H1 (cell line): ENCODE results near the gene CCDC33. TPM values are rescaled to one million over a fixed set of nuclear protein-coding genes. Genes with fewer than 3 reads are reported as not detected.

Source experiments
- CTCF ChIA-PET: fragments of 300-600 bp; sonication (Branson Sonifier 250); formaldehyde crosslinking; loops from one replicate; lab custom pipeline; 2021; ENCODE audit not compliant: partially characterized antibody; lab: Charles Lee
- POLR2A ChIA-PET: fragments of 300-600 bp; sonication (Branson Sonifier 250); formaldehyde crosslinking; loops from one replicate; lab custom pipeline; 2021; ENCODE audit warnings: inconsistent platforms; ENCODE audit not compliant: partially characterized antibody; lab: Charles Lee
- DNase-seq, 2 experiments: peaks; one replicate each; pipeline versions ENCODE4 v3.0.0 to v3.0.0-alpha.2; 2010 to 2022; ENCODE audit warnings: low spot score in 2 of 2, low read depth in 1 of 2, mixed read lengths in 1 of 2
- FAIRE-seq: peaks from 2 replicates; lab custom pipeline; 2011; peaks lifted over from hg19 to GRCh38; lab: Jason Lieb, UNC
- H2AFZ ChIP-seq: 2 replicates; pipeline ENCODE4 v1.8.1; 2012; ENCODE audit warnings: low read length, inconsistent platforms
- H2AK5ac ChIP-seq: 2 replicates; pipeline ENCODE4 v1.6.1; 2013; ENCODE audit warnings: low read depth, low read length
- H2BK120ac ChIP-seq: replicated peaks from 2 replicates; pipeline ENCODE3; 2013; ENCODE audit warnings: low read depth, low read length, inconsistent platforms
- H2BK12ac ChIP-seq: 2 replicates; pipeline ENCODE4 v1.6.1; 2013; ENCODE audit warnings: low read depth, low read length
- H2BK15ac ChIP-seq: 2 replicates; pipeline ENCODE4 v1.6.1; 2013; ENCODE audit warnings: low read length
- H2BK20ac ChIP-seq: 2 replicates; pipeline ENCODE4 v1.6.1; 2013; ENCODE audit warnings: low read length
- H2BK5ac ChIP-seq: 2 replicates; pipeline ENCODE4 v1.6.1; 2013; ENCODE audit warnings: low read depth, low read length
- H3K14ac ChIP-seq: 2 replicates; pipeline ENCODE4 v1.6.1; 2013; ENCODE audit warnings: inconsistent platforms; ENCODE audit not compliant: insufficient read length
- H3K18ac ChIP-seq: 2 replicates; pipeline ENCODE4 v1.6.1; 2013; ENCODE audit warnings: low read length; ENCODE audit errors: extremely low read depth
- H3K23ac ChIP-seq: 2 replicates; pipeline ENCODE4 v1.6.1; 2013; ENCODE audit warnings: inconsistent platforms; ENCODE audit not compliant: insufficient read length
- H3K23me2 ChIP-seq: 2 replicates; pipeline ENCODE4 v1.6.1; 2013; ENCODE audit warnings: low read depth, low read length
- H3K27ac ChIP-seq: 2 replicates; pipeline ENCODE4 v1.6.1; 2011; ENCODE audit warnings: low read depth, low read length, inconsistent platforms
- H3K27me3 ChIP-seq, 4 experiments: replicated peaks in 1 of 4; 1 replicate in 1 of 4; 2 replicates in 3 of 4; pipeline versions ENCODE4 v1.6.1 to v1.8.1; 2011 to 2013; ENCODE audit warnings: low read length in 3 of 4, mild to moderate bottlenecking in 3 of 4, inconsistent platforms in 2 of 4, mixed read lengths in 2 of 4, moderate library complexity in 1 of 4; ENCODE audit not compliant: control insufficient read depth in 3 of 4, insufficient read depth in 3 of 4; ENCODE audit errors: extremely low read depth in 1 of 4
- H3K36me3 ChIP-seq, 4 experiments: 2 replicates each; pipeline versions ENCODE4 v1.6.1 to v1.8.1; 2011 to 2013; ENCODE audit warnings: mild to moderate bottlenecking in 4 of 4, low read length in 3 of 4, moderate library complexity in 2 of 4, control low read depth in 1 of 4, inconsistent platforms in 1 of 4; ENCODE audit not compliant: insufficient read depth in 4 of 4, control insufficient read depth in 2 of 4
- H3K4ac ChIP-seq: replicated peaks from 2 replicates; pipeline ENCODE3; 2013; ENCODE audit warnings: low read length, low read depth, mixed read lengths, inconsistent platforms; ENCODE audit not compliant: insufficient read length
- H3K4me1 ChIP-seq, 4 experiments: replicated peaks in 1 of 4; 1 replicate in 1 of 4; 2 replicates in 3 of 4; pipeline versions ENCODE4 v1.6.1 to v1.8.1; 2011 to 2013; ENCODE audit warnings: low read length in 3 of 4, inconsistent platforms in 2 of 4, mixed read lengths in 1 of 4; ENCODE audit not compliant: insufficient read depth in 4 of 4, control insufficient read depth in 3 of 4
- H3K4me2 ChIP-seq, 2 experiments: 2 replicates each; pipeline versions ENCODE4 v1.6.1 to v1.8.1; 2011 to 2013; ENCODE audit warnings: low read depth in 2 of 2, low read length in 2 of 2, control low read depth in 1 of 2, inconsistent platforms in 1 of 2, mild to moderate bottlenecking in 1 of 2; ENCODE audit not compliant: insufficient read depth in 1 of 2
- H3K4me3 ChIP-seq, 4 experiments: fragments of 200-600, 300-600 bp in 1 of 4; sonication (generic), shearing (Covaris generic), sonication (Bioruptor Twin) in 1 of 4; 2 replicates each; pipeline versions ENCODE4 v1.5.1 to v1.8.1; 2011 to 2016; ENCODE audit warnings: low read length in 4 of 4, low read depth in 3 of 4, control low read depth in 2 of 4, inconsistent platforms in 2 of 4, mild to moderate bottlenecking in 2 of 4, mixed read lengths in 1 of 4, moderate library complexity in 1 of 4; ENCODE audit not compliant: insufficient read depth in 2 of 4; ENCODE audit errors: extremely low read depth in 1 of 4
- H3K56ac ChIP-seq: replicated peaks from 2 replicates; pipeline ENCODE3; 2013; ENCODE audit warnings: low read depth, mild to moderate bottlenecking, mixed read lengths, low read length, inconsistent platforms; ENCODE audit not compliant: insufficient read length
- H3K79me1 ChIP-seq: 2 replicates; pipeline ENCODE4 v1.6.1; 2013; ENCODE audit warnings: low read depth, low read length, control low read depth
- H3K79me2 ChIP-seq, 2 experiments: 2 replicates each; pipeline versions ENCODE4 v1.6.1 to v1.8.1; 2012 to 2013; ENCODE audit warnings: low read length in 2 of 2, mild to moderate bottlenecking in 2 of 2, inconsistent platforms in 1 of 2; ENCODE audit not compliant: insufficient read depth in 2 of 2, control insufficient read depth in 1 of 2
- H3K9ac ChIP-seq, 4 experiments: replicated peaks in 1 of 4; 1 replicate in 1 of 4; 2 replicates in 3 of 4; pipeline versions ENCODE4 v1.6.1 to v1.8.1; 2011 to 2013; ENCODE audit warnings: low read depth in 3 of 4, low read length in 3 of 4, control low read depth in 2 of 4, mild to moderate bottlenecking in 2 of 4, moderate library complexity in 2 of 4, inconsistent platforms in 1 of 4; ENCODE audit errors: extremely low read depth in 1 of 4
- H3K9me3 ChIP-seq, 2 experiments: 2 replicates each; pipeline versions ENCODE4 v1.6.1 to v1.8.1; 2012 to 2013; ENCODE audit warnings: mild to moderate bottlenecking in 2 of 2, moderate library complexity in 2 of 2, control low read depth in 1 of 2, inconsistent platforms in 1 of 2, low read depth in 1 of 2, low read length in 1 of 2, mixed read lengths in 1 of 2; ENCODE audit not compliant: insufficient read depth in 2 of 2
- H4K20me1 ChIP-seq, 2 experiments: replicated peaks in 1 of 2; 2 replicates each; pipeline versions ENCODE3 to v1.8.1; 2011 to 2013; ENCODE audit warnings: inconsistent platforms in 2 of 2, low read length in 2 of 2, mild to moderate bottlenecking in 1 of 2; ENCODE audit not compliant: insufficient read depth in 2 of 2, control insufficient read depth in 1 of 2
- H4K5ac ChIP-seq: 2 replicates; pipeline ENCODE4 v1.6.1; 2013; ENCODE audit warnings: low read length, low read depth, mixed read lengths, inconsistent platforms; ENCODE audit not compliant: insufficient read length
- H4K8ac ChIP-seq: 2 replicates; pipeline ENCODE4 v1.8.0; 2013; ENCODE audit warnings: mild to moderate bottlenecking, moderate library complexity, low read length, inconsistent platforms; ENCODE audit not compliant: insufficient read depth; ENCODE audit errors: extremely low read depth
- H4K91ac ChIP-seq: replicated peaks from 2 replicates; pipeline ENCODE3; 2013; ENCODE audit warnings: low read length, mixed read lengths, inconsistent platforms; ENCODE audit not compliant: insufficient read length
- ATF3 ChIP-seq: IDR thresholded peaks from 2 replicates; pipeline ENCODE4 v1.6.1; 2011; ENCODE audit warnings: low read depth, mild to moderate bottlenecking, low read length; ENCODE audit not compliant: insufficient read depth
- CBX8 ChIP-seq: fragments of 300-800, 300-1000 bp; sonication (generic); IDR thresholded peaks from 2 replicates; pipeline ENCODE4 v1.7.1; 2016; ENCODE audit warnings: low read depth, low read length, borderline replicate concordance
- CREB1 ChIP-seq: IDR thresholded peaks from 2 replicates; pipeline ENCODE4 v1.6.1; 2012; ENCODE audit warnings: inconsistent platforms
- HDAC6 ChIP-seq: IDR thresholded peaks from one replicate; pipeline ENCODE4 v1.7.1; 2012; ENCODE audit warnings: low read depth, mild to moderate bottlenecking, inconsistent platforms, low read length, moderate library complexity
- NRF1 ChIP-seq: IDR thresholded peaks from 2 replicates; pipeline ENCODE4 v1.6.1; 2011; ENCODE audit warnings: mild to moderate bottlenecking, low read depth, low read length, improper control_type of control experiment
- PHF8 ChIP-seq: fragments of 200-600 bp; sonication (generic); conservative IDR thresholded peaks from 2 replicates; pipeline ENCODE4 v1.7.1; 2012; ENCODE audit warnings: low read depth, mild to moderate bottlenecking, inconsistent platforms, low read length, moderate library complexity
- POU5F1 ChIP-seq: IDR thresholded peaks from 2 replicates; pipeline ENCODE4 v1.6.1; 2011; ENCODE audit warnings: low read depth, mild to moderate bottlenecking, low read length, moderate library complexity
- SIN3A ChIP-seq, 2 experiments: IDR thresholded peaks in 1 of 2; conservative IDR thresholded peaks in 1 of 2; 2 replicates each; pipeline ENCODE4 v1.6.1; 2011 to 2012; ENCODE audit warnings: low read length in 2 of 2, improper control_type of control experiment in 1 of 2, low read depth in 1 of 2, mild to moderate bottlenecking in 1 of 2
- SIRT6 ChIP-seq: IDR thresholded peaks from one replicate; pipeline ENCODE4 v1.7.1; 2012; ENCODE audit warnings: low read length, inconsistent platforms
- SP1 ChIP-seq: IDR thresholded peaks from 2 replicates; pipeline ENCODE4 v1.6.1; 2011; ENCODE audit warnings: low read depth, low read length
- SP2 ChIP-seq: IDR thresholded peaks from 2 replicates; pipeline ENCODE4 v1.6.1; 2012; ENCODE audit warnings: mild to moderate bottlenecking, low read length, inconsistent platforms
- TAF1 ChIP-seq: IDR thresholded peaks from 2 replicates; pipeline ENCODE4 v1.6.1; 2011; ENCODE audit warnings: mild to moderate bottlenecking, low read depth, low read length
- TBP ChIP-seq: IDR thresholded peaks from 2 replicates; pipeline ENCODE4 v1.6.1; 2011; ENCODE audit warnings: low read depth, low read length, improper control_type of control experiment
- YY1 ChIP-seq: IDR thresholded peaks from 2 replicates; pipeline ENCODE4 v1.6.1; 2011; ENCODE audit warnings: low read depth, mild to moderate bottlenecking, low read length
- ZNF274 ChIP-seq: IDR thresholded peaks from 2 replicates; pipeline ENCODE4 v1.7.0; 2012; ENCODE audit warnings: low read length, borderline replicate concordance; ENCODE audit errors: extremely low read depth
- WGBS, 2 experiments: shearing (Covaris generic) in 1 of 2; methylation state at CpG; one replicate each; pipeline versions ENCODE4 v1.1.6 to v1.1.7; 2013 to 2015; ENCODE audit warnings: low lambda C conversion rate in 2 of 2, mixed read lengths in 2 of 2, inconsistent platforms in 1 of 2, low coverage in 1 of 2, missing lambda C conversion rate in 1 of 2; ENCODE audit not compliant: insufficient replicate concordance in 2 of 2, insufficient coverage in 1 of 2, insufficient read length in 1 of 2; ENCODE audit errors: extremely low coverage in 1 of 2, missing lambda C conversion rate in 1 of 2; 5-methylcytosine and 5-hydroxymethylcytosine counted together
- polyA plus RNA-seq, 7 experiments: library from polyadenylated mRNA; depleted of rRNA in 3 of 7; stranded (reverse) in 5 of 7; unstranded in 2 of 7; fragments of >200 nt in 5 of 7; fragments of 200-250 nt in 2 of 7; gene quantifications; 1 replicate in 5 of 7; 2 replicates in 1 of 7; 4 replicates in 1 of 7; pipeline versions ENCODE4 v1.2.1 to v1.2.3, GENCODE V29; 2011 to 2013; ENCODE audit warnings: missing spikeins in 2 of 7, mixed read lengths in 2 of 7
- total RNA-seq: library from RNA; stranded (reverse); fragmentation: NEBNext Ultra II Directional; extraction: Animal tissue kit (Norgen Biotek cat#: 25700); gene quantifications from 2 replicates; pipeline ENCODE4 v1.2.1, GENCODE V29; 2021

The CCDC33 gene
- total and polyA plus RNA-seq, 2 of the 8 experiments (the other 6 are each of a cell fraction or from before 2014, with no cell fraction given), result 2.0 to 2.7 TPM

GRCh38 chr15:74384566-74384880, 148.4 kb downstream of the CCDC33 start:
- Histone ChIP-seq H4K5ac (no peak overlapping the region), H2AFZ (no peak overlapping the region), H3K79me1 (no peaks in the 10 kb centered on the region), H3K23me2 (no peaks in the 10 kb centered on the region), H2AK5ac (no peak overlapping the region), H4K91ac (no peak overlapping the region), H3K4ac (no peak overlapping the region), H4K8ac (no peak overlapping the region), H3K14ac (no peak overlapping the region), H2BK12ac (0 out of 2 replicates have a peak overlapping the region, but pooled peaks have one; percentile 33), H3K23ac (no peak overlapping the region), H3K18ac (no peak overlapping the region), H2BK120ac (no peak overlapping the region), H3K27me3 (no peaks in the 10 kb centered on the region), H2BK5ac (no peak overlapping the region), H3K9ac (no peak overlapping the region), H4K20me1 (no peaks in the 10 kb centered on the region), H3K4me3 (no peak overlapping the region), H3K4me2 (no peak overlapping the region), H3K27ac (no peak overlapping the region), H3K79me2 (no peaks in the 10 kb centered on the region), H2BK20ac (no peak overlapping the region), H3K56ac (no peak overlapping the region), H2BK15ac (0 out of 2 replicates have a peak overlapping the region, but pooled peaks have one; percentile 88), H3K9me3 (no peaks in the 10 kb centered on the region), H3K36me3 (no peaks in the 10 kb centered on the region), H3K4me1 (peaks cover 0 to 18% (median 8%) of the 10 kb centered on the region in 4 experiments; a peak in 5 of 7 replicates)
- ChIA-PET POLR2A (interaction anchor here (0.8 to 2.1 kb wide), 5 partner anchors 10 to 76 kb away, joined by 3 to 5 read pairs (median 3); partner anchors contain the start of gene UBL7), CTCF (interaction anchor here (0.6 to 36.8 kb wide), 21 partner anchors 9 to 493 kb away, joined by 3 to 1311 read pairs (median 4); partner anchors contain the start of gene SEMA7A)
- DNase-seq, result no peak
- no peak for FAIRE-seq
- 86% methylated on average over 3 of the region's 3 CpGs; no CpG with 5 or more reads in 1 of the 2 experiments for WGBS, 2 experiments
- no peak for TF ChIP-seq HDAC6
- no peak for TF ChIP-seq TAF1
- TF ChIP-seq CBX8, result no peak
- TF ChIP-seq TBP, result no peak
- TF ChIP-seq SIRT6, result no peak
- TF ChIP-seq YY1, result no peak
- no peak for TF ChIP-seq SP1
- TF ChIP-seq ATF3, result no peak
- no peak for TF ChIP-seq POU5F1
- no peak for TF ChIP-seq CREB1
- no peak for TF ChIP-seq SIN3A (conservative IDR thresholded peaks at IDR 0.05 in 1 of 2, IDR thresholded peaks at IDR 0.05 in 1 of 2; ENCODE audit: low read depth in 1 of 2, low read length in 2 of 2)
- no peak for TF ChIP-seq ZNF274
- no peak for TF ChIP-seq PHF8
- no peak for TF ChIP-seq NRF1
- no peak for TF ChIP-seq SP2
